Smooth muscle cell (in vitro differentiated cells): ENCODE data around the gene AGR2. TPM values are rescaled to one million over a fixed set of nuclear protein-coding genes. Genes with fewer than 3 reads are reported as not detected.

Experiments
- DNase-seq: peaks from one replicate; lab custom pipeline; 2025; ENCODE audit not compliant: unreplicated experiment; lab: John Stamatoyannopoulos, UW
- H2AFZ ChIP-seq: fragments of 200-600 bp; sonication (generic); 2 replicates; pipeline ENCODE4 v1.6.0; 2016; ENCODE audit warnings: antibody characterized with exemption, low read depth, mild to moderate bottlenecking
- H3F3A ChIP-seq: fragments of 200-600 bp; sonication (generic); 2 replicates; pipeline ENCODE4 v1.6.0; 2017; ENCODE audit warnings: antibody characterized with exemption, low read depth
- H3K27ac ChIP-seq: fragments of 200-600 bp; sonication (generic); 2 replicates; pipeline ENCODE4 v1.5.1; 2016; ENCODE audit warnings: low read depth, mild to moderate bottlenecking
- H3K27me3 ChIP-seq: fragments of 200-600 bp; sonication (generic); 2 replicates; pipeline ENCODE4 v1.6.1; 2016; ENCODE audit warnings: low read depth, mild to moderate bottlenecking
- H3K36me3 ChIP-seq: fragments of 200-600 bp; sonication (generic); 2 replicates; pipeline ENCODE4 v1.5.1; 2016; ENCODE audit warnings: low read depth
- H3K4me1 ChIP-seq: fragments of 200-600 bp; sonication (generic); 2 replicates; pipeline ENCODE4 v1.5.1; 2016; ENCODE audit warnings: low read depth
- H3K4me2 ChIP-seq: fragments of 200-600 bp; sonication (generic); 2 replicates; pipeline ENCODE4 v1.6.0; 2016; ENCODE audit warnings: mild to moderate bottlenecking
- H3K4me3 ChIP-seq: fragments of 200-600 bp; sonication (generic); 2 replicates; pipeline ENCODE4 v1.5.1; 2016; ENCODE audit warnings: mild to moderate bottlenecking
- H3K79me2 ChIP-seq: fragments of 200-600 bp; sonication (generic); 2 replicates; pipeline ENCODE4 v1.6.0; 2016; ENCODE audit warnings: low read depth, mild to moderate bottlenecking
- H3K9ac ChIP-seq: fragments of 200-600 bp; sonication (generic); 2 replicates; pipeline ENCODE4 v1.6.0; 2016; ENCODE audit warnings: low read depth
- H3K9me3 ChIP-seq: fragments of 200-600 bp; sonication (generic); replicated peaks from 2 replicates; pipeline ENCODE4 v1.5.1; 2016; ENCODE audit warnings: low read depth
- H4K20me1 ChIP-seq: fragments of 200-600 bp; sonication (generic); 2 replicates; pipeline ENCODE4 v1.6.0; 2016; ENCODE audit warnings: low read depth
- WGBS: methylation state at CpG from one replicate; pipeline ENCODE4 v1.1.7; 2016; ENCODE audit warnings: low lambda C conversion rate; 5-methylcytosine and 5-hydroxymethylcytosine counted together
- polyA plus RNA-seq: library from polyadenylated mRNA; unstranded; fragments of >200 nt; fragmentation: Nextera tagmentation; extraction: Ambion mirVana; gene quantifications from 2 replicates; pipeline ENCODE4 v1.2.1, GENCODE V29; 2016
- total RNA-seq: library from RNA; depleted of rRNA; stranded (reverse); fragments of >200 nt; gene quantifications from 2 replicates; pipeline ENCODE4 v1.2.3, GENCODE V29; 2014
- TF ChIP-seq, protein P1 (sequence below): fragments of 200-600 bp; sonication (generic); IDR thresholded peaks from 2 replicates; pipeline ENCODE4 v1.5.1; 2017; ENCODE audit warnings: borderline replicate concordance, mild to moderate bottlenecking, antibody characterized with exemption; ENCODE audit not compliant: insufficient read depth, poor library complexity, severe bottlenecking

AGR2 gene
- total and polyA plus RNA-seq, 2 experiments from 2014 or later: 1.2 to 10.6 TPM

DNA sequence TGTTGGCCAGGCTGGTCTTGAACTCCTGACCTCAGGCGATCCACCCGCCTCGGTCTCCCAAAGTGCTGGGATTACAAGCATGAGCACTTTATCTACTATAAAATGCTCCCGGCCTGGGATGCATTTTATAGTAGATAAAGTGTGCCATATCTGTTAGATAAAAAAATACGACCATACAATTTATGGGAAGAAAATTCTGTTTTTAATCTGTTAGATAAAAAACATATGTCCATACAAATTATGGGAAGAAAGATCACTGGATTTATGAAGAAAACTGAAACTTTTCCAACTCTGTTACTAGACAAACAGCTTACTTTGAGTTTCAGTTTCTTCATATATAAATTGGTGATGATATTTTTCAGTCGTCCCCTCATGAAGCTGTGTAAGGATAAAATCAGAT is 46.8 kb downstream of the AGR2 start:
- H3K4me2 ChIP-seq: no peak overlapping the region
- TF ChIP-seq, protein P1, sequence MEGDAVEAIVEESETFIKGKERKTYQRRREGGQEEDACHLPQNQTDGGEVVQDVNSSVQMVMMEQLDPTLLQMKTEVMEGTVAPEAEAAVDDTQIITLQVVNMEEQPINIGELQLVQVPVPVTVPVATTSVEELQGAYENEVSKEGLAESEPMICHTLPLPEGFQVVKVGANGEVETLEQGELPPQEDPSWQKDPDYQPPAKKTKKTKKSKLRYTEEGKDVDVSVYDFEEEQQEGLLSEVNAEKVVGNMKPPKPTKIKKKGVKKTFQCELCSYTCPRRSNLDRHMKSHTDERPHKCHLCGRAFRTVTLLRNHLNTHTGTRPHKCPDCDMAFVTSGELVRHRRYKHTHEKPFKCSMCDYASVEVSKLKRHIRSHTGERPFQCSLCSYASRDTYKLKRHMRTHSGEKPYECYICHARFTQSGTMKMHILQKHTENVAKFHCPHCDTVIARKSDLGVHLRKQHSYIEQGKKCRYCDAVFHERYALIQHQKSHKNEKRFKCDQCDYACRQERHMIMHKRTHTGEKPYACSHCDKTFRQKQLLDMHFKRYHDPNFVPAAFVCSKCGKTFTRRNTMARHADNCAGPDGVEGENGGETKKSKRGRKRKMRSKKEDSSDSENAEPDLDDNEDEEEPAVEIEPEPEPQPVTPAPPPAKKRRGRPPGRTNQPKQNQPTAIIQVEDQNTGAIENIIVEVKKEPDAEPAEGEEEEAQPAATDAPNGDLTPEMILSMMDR: no peak
- WGBS: 52% methylated on average over 6 of the region's 6 CpGs

GRCh38 chr7:16755397-16755796 is 49.4 kb downstream of the AGR2 start:
- peak overlapping the region; percentile 88 for H3K27ac ChIP-seq
- peaks cover 17% of the 10 kb centered on the region for H3F3A ChIP-seq
- peak overlapping the region; percentile 88 for H3K4me2 ChIP-seq
- peaks cover 47% of the 10 kb centered on the region for H3K79me2 ChIP-seq
- no peaks in the 10 kb centered on the region for H3K27me3 ChIP-seq
- DNase-seq: no peak
- H3K4me1 ChIP-seq: peaks cover 24% of the 10 kb centered on the region
- peak overlapping the region; percentile 93 for H3K4me3 ChIP-seq
- H3K9ac ChIP-seq: peak overlapping the region; percentile 80
- H3K36me3 ChIP-seq: no peaks in the 10 kb centered on the region
- H3K9me3 ChIP-seq: no peaks in the 10 kb centered on the region
- TF ChIP-seq, protein P1: no peak
- no peak overlapping the region for H2AFZ ChIP-seq
- peaks cover 26% of the 10 kb centered on the region for H4K20me1 ChIP-seq

More for the DNA sequence above, 46.8 kb downstream of the AGR2 start:
- peaks cover 24% of the 10 kb centered on the region for H3K4me1 ChIP-seq
- H3K9me3 ChIP-seq: no peaks in the 10 kb centered on the region
- H3K79me2 ChIP-seq: peaks cover 73% of the 10 kb centered on the region
- no peaks in the 10 kb centered on the region for H3K27me3 ChIP-seq
- H3K4me3 ChIP-seq: no peak overlapping the region
- peaks cover 37% of the 10 kb centered on the region for H4K20me1 ChIP-seq
- H2AFZ ChIP-seq: no peak overlapping the region
- H3K27ac ChIP-seq: no peak overlapping the region
- peaks cover 14% of the 10 kb centered on the region for H3F3A ChIP-seq
- no peaks in the 10 kb centered on the region for H3K36me3 ChIP-seq
- H3K9ac ChIP-seq: no peak overlapping the region
- DNase-seq: no peak

DNA sequence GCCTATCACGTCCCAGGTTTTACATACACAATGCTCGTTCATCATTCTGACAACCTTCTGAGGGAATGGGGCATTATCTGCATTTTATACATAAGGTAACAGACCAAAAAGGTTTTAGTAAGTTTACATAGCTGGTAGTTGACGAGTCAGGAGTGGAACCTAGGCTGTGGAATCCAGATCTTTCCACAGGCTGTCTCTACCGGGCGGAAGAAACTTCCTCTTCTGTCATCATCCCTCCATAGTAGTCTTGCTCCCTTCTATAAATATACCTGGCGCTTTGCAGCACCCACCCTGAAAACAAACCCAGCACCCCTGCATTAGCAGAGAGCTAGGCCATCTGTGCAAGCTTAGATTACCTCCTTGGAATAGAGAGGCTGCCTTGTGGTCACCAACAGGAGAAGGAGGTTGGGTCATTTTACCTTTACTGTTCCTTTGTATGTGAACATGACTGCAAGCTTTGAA is 49.9 kb downstream of the AGR2 start:
- Histone ChIP-seq H3K4me2 (peak overlapping the region; percentile 88), H3F3A (peaks cover 17% of the 10 kb centered on the region), H3K27ac (peak overlapping the region; percentile 88), H3K36me3 (no peaks in the 10 kb centered on the region), H3K9me3 (no peaks in the 10 kb centered on the region), H3K9ac (peak overlapping the region; percentile 80), H3K79me2 (peaks cover 42% of the 10 kb centered on the region), H3K27me3 (no peaks in the 10 kb centered on the region), H2AFZ (peak overlapping the region; percentile 72), H3K4me1 (peaks cover 24% of the 10 kb centered on the region), H3K4me3 (peak overlapping the region; percentile 93), H4K20me1 (peaks cover 21% of the 10 kb centered on the region)
- WGBS: 18% methylated on average over 6 of the region's 6 CpGs
- TF ChIP-seq, protein P1: no peak
- DNase-seq: no peak
